ENCODE measurements around the gene PCNX4.

Gene PCNX4

GRCh38 chr14:60179431-60179869 lies 87.7 kb downstream of the PCNX4 start:
- Histone ChIP-seq H3K9me3 (replicated peaks; ENCODE audit: insufficient read depth, low read length) (no peaks in the 10 kb centered on the region), H3K4me2 (ENCODE audit: low read depth, low read length) (no peak overlapping the region), H3K9me2 (replicated peaks; ENCODE audit: insufficient read depth, low read length) (no peaks in the 10 kb centered on the region), H3K4me3 (ENCODE audit: low read length) (no peak overlapping the region), H3K27me3 (replicated peaks; ENCODE audit: insufficient read depth, low read length) (no peaks in the 10 kb centered on the region), H2AFZ (ENCODE audit: low read length) (no peak overlapping the region), H3K4me1 (ENCODE audit: low read length) (no peaks in the 10 kb centered on the region; the same call in 1 of the 2 replicates), H3K79me2 (ENCODE audit: low read length) (no peaks in the 10 kb centered on the region), H3K36me3 (replicated peaks; ENCODE audit: insufficient read depth, low read length) (no peaks in the 10 kb centered on the region), H3K27ac (ENCODE audit: low read length) (no peak overlapping the region), H4K20me1 (ENCODE audit: insufficient read depth, low read length) (no peaks in the 10 kb centered on the region), H3F3A (ENCODE audit: insufficient read depth, low read length) (no peaks in the 10 kb centered on the region), H3K9ac (ENCODE audit: low read length) (no peak overlapping the region)
- TF ChIP-seq EZH2 (optimal IDR thresholded peaks at IDR 0.05; ENCODE audit: low read depth, low read length) (no peak), EZH2phosphoT487 (IDR thresholded peaks at IDR 0.05; ENCODE audit: low read length) (no peak), CTCF (IDR thresholded peaks at IDR 0.05; ENCODE audit: low read length) (no peak)
- DNase-seq, result no peak

GRCh38 chr14:60183138-60183537 lies 91.4 kb downstream of the PCNX4 start:
- Histone ChIP-seq H3K9me3 (replicated peaks; ENCODE audit: insufficient read depth, low read length) (no peaks in the 10 kb centered on the region), H3K9me2 (replicated peaks; ENCODE audit: insufficient read depth, low read length) (no peaks in the 10 kb centered on the region), H3K27ac (ENCODE audit: low read length) (no peak overlapping the region), H3K4me2 (ENCODE audit: low read depth, low read length) (no peak overlapping the region), H2AFZ (ENCODE audit: low read length) (0 out of 2 replicates have a peak overlapping the region, but pooled peaks have one; percentile 84), H3K36me3 (replicated peaks; ENCODE audit: insufficient read depth, low read length) (no peaks in the 10 kb centered on the region), H3K9ac (ENCODE audit: low read length) (no peak overlapping the region), H3K4me1 (ENCODE audit: low read length) (no peaks in the 10 kb centered on the region; the same call in 1 of the 2 replicates), H3K27me3 (replicated peaks; ENCODE audit: insufficient read depth, low read length) (no peaks in the 10 kb centered on the region), H3K4me3 (ENCODE audit: low read length) (no peak overlapping the region), H4K20me1 (ENCODE audit: insufficient read depth, low read length) (no peaks in the 10 kb centered on the region), H3F3A (ENCODE audit: insufficient read depth, low read length) (no peaks in the 10 kb centered on the region), H3K79me2 (ENCODE audit: low read length) (no peaks in the 10 kb centered on the region)
- no peak for DNase-seq
- no peak for TF ChIP-seq CTCF (IDR thresholded peaks at IDR 0.05; ENCODE audit: low read length)
- TF ChIP-seq EZH2phosphoT487 (IDR thresholded peaks at IDR 0.05; ENCODE audit: low read length), result no peak
- TF ChIP-seq EZH2 (optimal IDR thresholded peaks at IDR 0.05; ENCODE audit: low read depth, low read length), result no peak

- Histone ChIP-seq H3K27me3 (replicated peaks; ENCODE audit: insufficient read depth, low read length) (no peaks in the 10 kb centered on the region), H4K20me1 (ENCODE audit: insufficient read depth, low read length) (no peaks in the 10 kb centered on the region), H3K9ac (ENCODE audit: low read length) (peak overlapping the region; percentile 33; the same call in 1 of the 2 replicates), H3K4me3 (ENCODE audit: low read length) (peak overlapping the region; percentile 56), H2AFZ (ENCODE audit: low read length) (peak overlapping the region; percentile 84), H3K79me2 (ENCODE audit: low read length) (no peaks in the 10 kb centered on the region), H3K9me2 (replicated peaks; ENCODE audit: insufficient read depth, low read length) (no peaks in the 10 kb centered on the region), H3K36me3 (replicated peaks; ENCODE audit: insufficient read depth, low read length) (no peaks in the 10 kb centered on the region), H3K27ac (ENCODE audit: low read length) (no peak overlapping the region), H3K9me3 (replicated peaks; ENCODE audit: insufficient read depth, low read length) (no peaks in the 10 kb centered on the region), H3K4me1 (ENCODE audit: low read length) (no peaks in the 10 kb centered on the region; the same call in 1 of the 2 replicates), H3F3A (ENCODE audit: insufficient read depth, low read length) (no peaks in the 10 kb centered on the region), H3K4me2 (ENCODE audit: low read depth, low read length) (peak overlapping the region; percentile 65; the same call in 1 of the 2 replicates)
- DNase-seq, result peak; percentile 31
- no peak for TF ChIP-seq EZH2phosphoT487 (IDR thresholded peaks at IDR 0.05; ENCODE audit: low read length)
- no peak for TF ChIP-seq CTCF (IDR thresholded peaks at IDR 0.05; ENCODE audit: low read length)
These were observed 92.0 kb downstream of the PCNX4 start for GRCh38 chr14:60183741-60184140.
